DMS79 treated with DMSO at 0.1 percent for 48 hours (cell line): ENCODE results near the gene TMC2.
"Not testable (repeated sequence)": the region's sequence is repeated elsewhere in the genome, so short reads cannot be mapped to it uniquely, and the experiment has no call there.

Experiments
- DNase-seq: peaks from one replicate; lab custom pipeline; 2025; lab: John Stamatoyannopoulos, UW

Gene TMC2

GRCh38 chr20:2524709-2525506, 11.5 kb upstream of the TMC2 start:
- peak; percentile 19 for DNase-seq

DNA sequence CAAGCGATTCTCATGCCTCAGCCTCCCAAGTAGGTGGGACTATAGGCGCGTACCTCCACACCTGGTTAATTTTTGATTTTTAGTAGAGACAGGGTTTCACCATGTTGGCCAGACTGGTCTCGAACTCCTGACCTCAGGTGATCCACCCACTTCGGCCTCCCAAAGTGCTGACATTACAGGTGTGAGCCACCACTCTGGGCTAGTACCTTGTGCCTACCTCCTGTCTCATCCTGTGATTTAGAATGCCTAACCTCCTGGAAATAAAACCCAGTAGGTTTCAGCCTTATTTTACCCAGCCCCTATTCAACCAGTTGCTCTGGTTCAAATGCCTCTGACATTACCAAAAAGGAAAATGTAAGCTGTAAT, 10.2 kb upstream of the TMC2 start:
- not testable (repeated sequence) for DNase-seq

- DNase-seq, result no peak
These were observed 8.6 kb upstream of the TMC2 start for GRCh38 chr20:2527762-2528161.

GRCh38 chr20:2528671-2529271, 7.6 kb upstream of the TMC2 start:
- DNase-seq, result no peak

GRCh38 chr20:2533118-2533517, 3.3 kb upstream of the TMC2 start:
- no peak for DNase-seq

DNA sequence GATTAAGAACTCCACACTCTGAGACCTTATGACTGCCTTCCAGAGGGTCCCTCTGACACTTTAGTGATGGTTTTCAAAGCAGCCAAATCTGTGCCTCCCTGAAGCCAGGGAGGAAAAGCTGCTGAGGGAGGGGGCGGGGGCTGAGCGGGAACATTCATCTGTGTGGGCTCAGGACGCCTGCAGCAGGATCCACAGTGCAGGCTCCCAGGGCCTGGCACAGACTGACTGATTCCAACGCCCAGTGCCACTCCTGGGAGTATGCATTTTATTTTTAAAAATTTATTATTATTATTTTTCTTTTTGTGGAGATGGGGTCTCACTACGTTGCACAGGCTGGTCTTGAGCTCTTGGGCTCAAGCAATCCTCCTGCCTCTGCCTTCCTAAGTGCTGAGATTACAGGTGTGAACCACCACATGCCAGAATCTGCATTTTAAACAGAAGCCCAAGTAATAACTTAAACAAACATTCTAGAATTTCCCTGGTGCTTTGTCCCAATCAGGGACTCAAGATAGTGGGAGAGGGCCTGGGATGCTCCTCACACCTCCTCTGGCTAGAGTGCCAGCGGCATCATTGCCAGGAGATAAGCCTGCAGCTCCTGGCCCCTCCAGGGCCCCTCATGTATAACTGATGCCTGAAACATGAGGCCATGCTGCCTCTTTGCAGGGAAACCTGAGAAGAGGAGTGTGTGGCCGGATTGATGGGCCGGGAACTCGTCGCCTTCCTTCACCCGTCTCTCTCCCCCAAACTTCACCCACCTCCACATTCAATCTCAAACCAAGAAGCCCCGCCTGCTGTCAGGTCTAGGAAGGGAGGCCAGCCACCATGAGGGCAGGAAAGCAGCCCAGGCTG, 438 bp upstream of the TMC2 start:
- no peak for DNase-seq

- DNase-seq, result no peak
These were observed 728 bp downstream of the TMC2 start for GRCh38 chr20:2537101-2537500.

- DNase-seq, result no peak
These were observed 2.0 kb downstream of the TMC2 start for GRCh38 chr20:2538356-2538755.

DNA sequence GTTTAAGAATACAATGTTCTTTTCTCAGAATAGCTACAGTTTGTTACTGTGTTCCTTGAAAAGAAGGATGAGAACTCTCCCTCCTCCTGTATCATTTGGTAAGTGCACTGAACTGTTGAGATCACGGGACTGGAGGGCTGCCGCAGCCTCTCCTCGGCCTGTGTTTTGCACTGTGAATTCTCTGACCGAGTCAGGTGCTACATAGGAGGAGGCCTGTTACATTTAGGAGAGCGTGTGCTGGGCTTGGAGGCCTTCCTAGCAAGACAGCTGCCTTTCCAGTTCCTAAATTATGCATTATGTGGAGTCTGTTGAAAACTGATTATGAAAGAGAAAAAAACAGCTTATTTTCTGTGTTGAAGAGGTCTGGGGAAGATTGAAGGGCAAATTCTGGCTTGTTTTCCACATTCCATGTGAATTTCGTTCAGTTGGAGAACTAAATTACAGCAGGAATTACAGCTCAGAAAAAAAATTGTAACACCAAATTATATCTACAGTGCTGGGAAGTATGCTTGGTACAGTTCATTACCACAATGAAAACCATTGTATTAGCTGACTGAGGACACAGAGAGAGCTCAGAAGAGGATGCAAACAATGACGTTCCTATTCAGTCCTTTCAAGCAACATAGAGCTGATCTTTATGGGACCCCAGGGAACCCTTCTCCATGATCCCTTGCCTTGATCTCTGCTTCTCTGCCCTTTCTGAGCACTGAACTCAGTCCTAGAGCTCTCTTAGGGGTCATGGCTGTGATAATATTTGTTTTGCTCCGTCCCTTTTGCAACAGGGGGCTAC, 2.8 kb downstream of the TMC2 start:
- no peak for DNase-seq

DNA sequence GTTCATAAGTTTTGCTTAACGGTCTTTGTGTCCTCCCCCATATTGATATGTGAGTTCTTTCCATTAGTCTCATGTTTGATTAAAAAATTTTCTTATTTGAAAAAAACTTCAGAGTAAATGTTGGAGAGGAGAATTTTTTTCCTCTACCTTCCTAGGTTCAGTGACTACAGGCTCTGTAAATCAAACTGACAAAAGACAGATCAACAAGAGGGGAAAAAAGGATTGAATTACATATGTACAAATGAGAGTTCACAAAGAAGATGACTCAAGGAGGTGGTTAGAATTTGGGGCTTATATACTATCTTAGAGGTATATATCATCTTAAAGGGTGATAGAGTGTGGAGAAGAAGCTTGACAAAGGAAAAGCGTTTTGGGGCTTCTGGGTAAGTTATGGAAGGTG, 5.6 kb downstream of the TMC2 start:
- DNase-seq, result no peak

GRCh38 chr20:2542361-2542760, 6.0 kb downstream of the TMC2 start:
- no peak for DNase-seq

- no peak for DNase-seq
These were observed 7.8 kb downstream of the TMC2 start for GRCh38 chr20:2544211-2544610.

- DNase-seq, result no peak
These were observed 9.2 kb downstream of the TMC2 start for GRCh38 chr20:2545594-2545993.

DNA sequence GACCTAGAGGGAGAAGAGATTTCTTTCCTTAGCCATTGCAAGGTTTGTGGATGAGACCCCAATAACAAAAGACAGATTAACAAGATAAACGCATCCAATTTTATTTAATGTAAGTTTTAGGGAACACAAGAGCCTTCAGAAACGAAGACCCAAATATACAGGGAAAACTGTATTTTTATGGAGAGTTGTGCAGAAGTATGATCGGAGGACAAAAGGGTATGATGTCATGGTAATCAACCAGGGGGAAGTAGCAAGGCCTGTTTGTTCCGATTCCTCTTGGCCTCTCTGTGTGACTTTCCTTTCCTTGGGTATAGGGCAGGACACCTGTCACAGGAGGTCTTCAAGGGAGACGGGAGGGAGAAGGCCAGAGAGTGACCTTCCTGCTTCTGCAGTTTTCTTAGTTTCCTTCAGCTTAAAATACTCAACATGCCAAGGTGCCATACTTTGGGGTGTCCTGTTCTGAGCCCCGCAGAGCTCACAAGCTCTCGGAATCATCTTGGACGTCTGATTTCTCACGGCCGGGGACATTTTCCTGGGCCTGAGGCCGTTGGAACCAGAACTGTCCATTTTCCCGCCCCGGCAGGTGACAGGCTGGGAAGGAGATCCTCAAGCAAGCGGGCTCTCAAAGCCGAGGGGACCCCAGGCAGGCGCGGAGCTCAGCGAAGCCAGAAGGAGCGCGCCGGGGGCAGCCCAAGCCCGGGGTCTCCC, 21.7 kb downstream of the TMC2 start:
- DNase-seq, result no peak

- peak; percentile 26 for DNase-seq
These were observed 22.4 kb downstream of the TMC2 start for GRCh38 chr20:2558581-2559278.

GRCh38 chr20:2559279-2559626, 22.9 kb downstream of the TMC2 start:
- no peak for DNase-seq

GRCh38 chr20:2559651-2560050, 23.3 kb downstream of the TMC2 start:
- peak; percentile 18 for DNase-seq

DNA sequence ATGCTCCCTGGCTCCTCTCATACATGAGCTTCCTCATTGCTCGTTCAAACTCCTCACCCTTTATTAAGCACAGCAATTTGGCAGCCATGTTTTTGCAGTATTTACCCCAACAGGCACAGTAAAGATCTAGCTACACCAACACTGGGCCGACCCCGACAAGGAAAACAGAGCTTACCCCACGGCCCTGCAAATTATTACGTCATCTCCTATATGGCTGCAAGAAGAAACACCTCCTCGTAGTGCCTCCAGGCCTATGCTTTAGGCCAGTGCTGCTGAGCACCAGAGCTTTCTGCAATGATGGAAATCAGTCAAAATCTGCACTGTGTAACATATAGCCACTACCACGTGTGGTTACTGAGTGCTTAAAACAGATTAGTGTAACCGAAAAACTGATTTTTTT, 26.7 kb downstream of the TMC2 start:
- DNase-seq, result no peak

DNA sequence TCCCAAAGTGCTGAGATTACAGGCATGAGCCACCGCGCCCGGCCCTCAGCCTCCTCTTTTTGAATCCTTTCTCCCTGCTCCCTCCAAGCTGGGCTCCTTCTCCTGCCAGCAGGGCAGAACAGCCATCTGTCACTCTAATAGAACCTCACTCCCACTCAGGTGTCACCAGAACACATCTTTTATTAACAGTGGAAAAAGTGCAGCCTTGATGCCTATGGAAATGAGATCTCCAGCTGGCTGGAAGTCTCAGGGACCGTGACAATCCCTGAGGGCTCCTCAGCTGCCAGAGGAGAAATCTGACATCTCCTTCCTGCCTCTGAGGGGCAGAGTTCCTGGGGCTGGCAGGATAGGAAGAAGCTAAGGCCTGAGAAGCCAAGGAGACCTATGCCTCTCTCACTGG, 28.0 kb downstream of the TMC2 start:
- no peak for DNase-seq

GRCh38 chr20:2575682-2576081, 39.3 kb downstream of the TMC2 start:
- no peak for DNase-seq

- DNase-seq, result no peak
These were observed 39.9 kb downstream of the TMC2 start for GRCh38 chr20:2576317-2576727.
